OCI-LY1 (cell line): ENCODE results near the gene ADAMTS9.

ENCODE experiments used
- EZH2 ChIP-seq: fragments of 200-600 bp; sonication (generic), shearing (Covaris generic); IDR thresholded peaks from 2 replicates; pipeline ENCODE4 v1.8.0; 2017; ENCODE audit warnings: borderline replicate concordance, mixed run types, mild to moderate bottlenecking, antibody characterized with exemption, low read length, moderate library complexity, mixed read lengths
- TF ChIP-seq, protein P1 (sequence below): fragments of 200-600 bp; sonication (generic), shearing (Covaris generic); IDR thresholded peaks from 2 replicates; pipeline ENCODE4 v1.5.1; 2017; ENCODE audit warnings: mild to moderate bottlenecking, antibody characterized with exemption, low read length, moderate library complexity, mixed read lengths

DNA sequence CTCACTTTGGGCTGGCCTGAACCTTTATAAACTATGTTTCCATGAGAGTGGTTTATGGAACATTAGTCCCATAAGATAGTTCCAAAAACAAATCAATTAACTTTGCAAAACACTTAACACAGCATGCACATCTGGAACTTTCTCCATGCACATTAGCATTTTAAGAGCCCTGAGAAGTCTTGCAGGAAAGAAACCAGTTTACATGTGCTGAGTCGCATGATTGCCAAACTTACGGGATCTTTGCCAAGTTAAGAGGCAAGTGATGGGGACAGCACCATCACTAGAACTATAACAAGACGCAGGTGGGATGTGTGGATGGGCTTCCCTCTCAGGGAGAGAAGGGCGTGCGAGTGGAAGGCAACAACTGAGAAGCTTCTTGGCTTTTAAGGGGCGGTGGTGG, 20.7 kb downstream of the ADAMTS9 start:
- TF ChIP-seq, protein P1, sequence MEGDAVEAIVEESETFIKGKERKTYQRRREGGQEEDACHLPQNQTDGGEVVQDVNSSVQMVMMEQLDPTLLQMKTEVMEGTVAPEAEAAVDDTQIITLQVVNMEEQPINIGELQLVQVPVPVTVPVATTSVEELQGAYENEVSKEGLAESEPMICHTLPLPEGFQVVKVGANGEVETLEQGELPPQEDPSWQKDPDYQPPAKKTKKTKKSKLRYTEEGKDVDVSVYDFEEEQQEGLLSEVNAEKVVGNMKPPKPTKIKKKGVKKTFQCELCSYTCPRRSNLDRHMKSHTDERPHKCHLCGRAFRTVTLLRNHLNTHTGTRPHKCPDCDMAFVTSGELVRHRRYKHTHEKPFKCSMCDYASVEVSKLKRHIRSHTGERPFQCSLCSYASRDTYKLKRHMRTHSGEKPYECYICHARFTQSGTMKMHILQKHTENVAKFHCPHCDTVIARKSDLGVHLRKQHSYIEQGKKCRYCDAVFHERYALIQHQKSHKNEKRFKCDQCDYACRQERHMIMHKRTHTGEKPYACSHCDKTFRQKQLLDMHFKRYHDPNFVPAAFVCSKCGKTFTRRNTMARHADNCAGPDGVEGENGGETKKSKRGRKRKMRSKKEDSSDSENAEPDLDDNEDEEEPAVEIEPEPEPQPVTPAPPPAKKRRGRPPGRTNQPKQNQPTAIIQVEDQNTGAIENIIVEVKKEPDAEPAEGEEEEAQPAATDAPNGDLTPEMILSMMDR, result no peak
- TF ChIP-seq EZH2, result no peak
